Measurements from ENCODE around the gene GALR1.

- TF ChIP-seq, protein P1, sequence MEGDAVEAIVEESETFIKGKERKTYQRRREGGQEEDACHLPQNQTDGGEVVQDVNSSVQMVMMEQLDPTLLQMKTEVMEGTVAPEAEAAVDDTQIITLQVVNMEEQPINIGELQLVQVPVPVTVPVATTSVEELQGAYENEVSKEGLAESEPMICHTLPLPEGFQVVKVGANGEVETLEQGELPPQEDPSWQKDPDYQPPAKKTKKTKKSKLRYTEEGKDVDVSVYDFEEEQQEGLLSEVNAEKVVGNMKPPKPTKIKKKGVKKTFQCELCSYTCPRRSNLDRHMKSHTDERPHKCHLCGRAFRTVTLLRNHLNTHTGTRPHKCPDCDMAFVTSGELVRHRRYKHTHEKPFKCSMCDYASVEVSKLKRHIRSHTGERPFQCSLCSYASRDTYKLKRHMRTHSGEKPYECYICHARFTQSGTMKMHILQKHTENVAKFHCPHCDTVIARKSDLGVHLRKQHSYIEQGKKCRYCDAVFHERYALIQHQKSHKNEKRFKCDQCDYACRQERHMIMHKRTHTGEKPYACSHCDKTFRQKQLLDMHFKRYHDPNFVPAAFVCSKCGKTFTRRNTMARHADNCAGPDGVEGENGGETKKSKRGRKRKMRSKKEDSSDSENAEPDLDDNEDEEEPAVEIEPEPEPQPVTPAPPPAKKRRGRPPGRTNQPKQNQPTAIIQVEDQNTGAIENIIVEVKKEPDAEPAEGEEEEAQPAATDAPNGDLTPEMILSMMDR (IDR thresholded peaks at IDR 0.05): no peak
- TF ChIP-seq POLR2A (IDR thresholded peaks at IDR 0.05): no peak
These were observed 5.9 kb downstream of the GALR1 start for GRCh38 chr18:77255426-77256105.
